BE2C (cell line): ENCODE results near the gene KANSL1.

Experiments
- DNase-seq: peaks from one replicate; pipeline ENCODE4 v3.0.0-alpha.2; 2020
- H3K27me3 ChIP-seq: fragments of 250-450 bp; sonication (Bioruptor Pico); 2 replicates; pipeline ENCODE4 v1.5.1; 2020; ENCODE audit warnings: mild to moderate bottlenecking
- H3K36me3 ChIP-seq: fragments of 250-450 bp; sonication (Bioruptor Pico); 2 replicates; pipeline ENCODE4 v1.5.1; 2020; ENCODE audit warnings: mild to moderate bottlenecking
- H3K4me1 ChIP-seq: fragments of 250-450 bp; sonication (Bioruptor Pico); 2 replicates; pipeline ENCODE4 v1.5.1; 2020
- H3K4me3 ChIP-seq: 2 replicates; pipeline ENCODE4 v1.5.1; 2011; ENCODE audit warnings: low read depth, low read length
- H3K9me3 ChIP-seq: fragments of 250-450 bp; sonication (Bioruptor Pico); 2 replicates; pipeline ENCODE4 v1.5.1; 2020
- TF ChIP-seq, protein P1 (sequence below): IDR thresholded peaks from 2 replicates; pipeline ENCODE4 v1.5.1; 2012; ENCODE audit warnings: mild to moderate bottlenecking, low read depth, low read length

KANSL1 gene

DNA sequence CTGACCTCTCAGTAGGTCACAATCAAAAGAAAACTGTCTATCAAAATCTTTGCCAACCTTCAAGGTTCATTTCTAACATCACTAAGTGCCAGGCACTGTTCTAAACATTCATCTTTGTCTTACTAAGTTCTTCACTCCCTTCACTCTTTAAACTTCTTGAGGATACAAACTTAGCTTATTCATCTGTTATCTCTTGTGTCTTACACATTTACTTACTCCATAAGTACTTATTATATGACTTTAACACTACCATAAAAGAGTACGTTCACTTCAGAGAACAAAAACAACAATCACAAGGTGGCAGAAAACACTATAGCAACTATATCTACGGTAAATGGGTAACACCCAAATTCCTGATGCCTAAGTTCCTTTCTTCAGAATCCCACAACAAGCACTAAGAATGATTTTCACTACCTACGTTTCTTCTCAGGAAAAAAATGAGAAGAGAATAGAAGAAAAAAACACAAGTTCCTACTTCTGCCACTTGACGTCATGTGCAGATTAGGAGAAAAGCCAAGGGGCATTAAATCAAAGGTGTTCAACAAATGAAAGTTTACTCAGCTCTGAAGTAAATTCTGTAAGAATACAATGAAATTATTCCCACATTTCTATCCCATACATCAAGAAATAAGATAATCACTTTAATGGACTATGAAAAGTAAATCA is 29.2 kb downstream of the KANSL1 start:
- DNase-seq, result no peak
- no peaks in the 10 kb centered on the region for H3K9me3 ChIP-seq
- TF ChIP-seq, protein P1, sequence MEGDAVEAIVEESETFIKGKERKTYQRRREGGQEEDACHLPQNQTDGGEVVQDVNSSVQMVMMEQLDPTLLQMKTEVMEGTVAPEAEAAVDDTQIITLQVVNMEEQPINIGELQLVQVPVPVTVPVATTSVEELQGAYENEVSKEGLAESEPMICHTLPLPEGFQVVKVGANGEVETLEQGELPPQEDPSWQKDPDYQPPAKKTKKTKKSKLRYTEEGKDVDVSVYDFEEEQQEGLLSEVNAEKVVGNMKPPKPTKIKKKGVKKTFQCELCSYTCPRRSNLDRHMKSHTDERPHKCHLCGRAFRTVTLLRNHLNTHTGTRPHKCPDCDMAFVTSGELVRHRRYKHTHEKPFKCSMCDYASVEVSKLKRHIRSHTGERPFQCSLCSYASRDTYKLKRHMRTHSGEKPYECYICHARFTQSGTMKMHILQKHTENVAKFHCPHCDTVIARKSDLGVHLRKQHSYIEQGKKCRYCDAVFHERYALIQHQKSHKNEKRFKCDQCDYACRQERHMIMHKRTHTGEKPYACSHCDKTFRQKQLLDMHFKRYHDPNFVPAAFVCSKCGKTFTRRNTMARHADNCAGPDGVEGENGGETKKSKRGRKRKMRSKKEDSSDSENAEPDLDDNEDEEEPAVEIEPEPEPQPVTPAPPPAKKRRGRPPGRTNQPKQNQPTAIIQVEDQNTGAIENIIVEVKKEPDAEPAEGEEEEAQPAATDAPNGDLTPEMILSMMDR, result no peak
- no peaks in the 10 kb centered on the region; the same call in 1 of the 2 replicates for H3K4me1 ChIP-seq
- H3K36me3 ChIP-seq, result peaks cover 27% of the 10 kb centered on the region
- no peak overlapping the region for H3K4me3 ChIP-seq
- no peaks in the 10 kb centered on the region for H3K27me3 ChIP-seq

DNA sequence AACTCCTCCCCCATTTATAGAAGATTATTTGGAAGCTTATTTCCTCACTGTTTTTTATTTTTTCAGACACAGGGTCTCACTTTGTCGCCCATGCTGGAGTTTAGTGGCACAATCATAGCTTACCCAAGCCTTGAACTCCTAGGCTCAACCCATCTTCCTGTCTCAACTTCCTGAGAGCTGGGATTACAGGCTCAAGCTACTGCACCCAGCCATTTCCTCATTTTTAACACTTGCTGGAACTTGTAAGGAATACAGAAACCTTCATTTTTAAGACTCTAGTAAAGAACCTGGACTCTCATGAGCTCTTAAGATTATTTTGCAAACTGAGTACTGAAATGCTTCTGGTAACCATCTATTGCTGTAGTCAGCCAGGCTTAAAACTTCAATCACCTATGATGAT is 29.9 kb downstream of the KANSL1 start:
- TF ChIP-seq, protein P1, result no peak
- no peak overlapping the region for H3K4me3 ChIP-seq
- H3K4me1 ChIP-seq, result no peaks in the 10 kb centered on the region; the same call in 1 of the 2 replicates
- no peaks in the 10 kb centered on the region for H3K9me3 ChIP-seq
- no peaks in the 10 kb centered on the region for H3K27me3 ChIP-seq
- H3K36me3 ChIP-seq, result peaks cover 19% of the 10 kb centered on the region
- DNase-seq, result no peak

DNA sequence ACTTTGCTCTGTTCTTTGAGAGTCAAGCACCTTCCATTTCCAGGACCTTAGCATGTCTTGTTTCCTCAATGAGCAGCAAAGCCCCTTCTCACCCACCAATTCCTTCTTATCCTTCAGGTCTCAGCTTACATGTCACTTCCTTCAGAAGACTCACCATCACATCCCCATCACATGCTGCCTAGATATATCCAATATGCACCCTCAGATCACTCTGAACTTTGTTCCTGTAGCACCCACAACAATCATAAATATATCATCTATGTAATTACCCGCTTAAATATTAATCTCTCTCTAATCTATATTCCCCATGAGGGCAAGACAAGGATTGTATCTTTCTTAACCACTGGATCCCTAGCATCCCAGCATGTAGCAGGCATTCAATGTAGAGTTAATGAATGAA is 30.4 kb downstream of the KANSL1 start:
- no peaks in the 10 kb centered on the region for H3K9me3 ChIP-seq
- H3K4me1 ChIP-seq, result no peaks in the 10 kb centered on the region; the same call in 1 of the 2 replicates
- peaks cover 18% of the 10 kb centered on the region; the same call in 1 of the 2 replicates for H3K36me3 ChIP-seq
- H3K27me3 ChIP-seq, result no peaks in the 10 kb centered on the region
- no peak overlapping the region for H3K4me3 ChIP-seq
- DNase-seq, result no peak
- TF ChIP-seq, protein P1, result no peak

DNA sequence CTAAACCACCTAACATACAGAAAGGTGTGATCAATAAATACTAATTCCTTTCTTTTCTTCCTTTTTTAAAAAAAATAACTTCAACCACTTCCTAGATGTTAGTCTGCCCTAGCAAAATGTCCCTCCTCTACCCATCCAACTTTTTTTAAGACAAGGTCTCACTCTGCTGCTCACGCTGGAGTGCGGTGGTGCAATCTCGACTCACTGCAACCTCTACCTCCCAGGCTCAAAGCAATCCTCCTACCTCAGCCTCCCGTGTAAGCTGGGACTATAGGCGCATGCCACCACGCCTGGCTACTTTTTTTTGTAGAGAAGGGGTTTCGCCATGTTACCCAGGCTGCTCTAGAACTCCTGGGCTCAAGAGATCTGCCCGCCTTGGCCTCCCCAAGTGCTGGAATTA is 33.1 kb downstream of the KANSL1 start:
- H3K36me3 ChIP-seq, result peaks cover 6% of the 10 kb centered on the region; the same call in 1 of the 2 replicates
- H3K4me1 ChIP-seq, result no peaks in the 10 kb centered on the region; the same call in 1 of the 2 replicates
- H3K9me3 ChIP-seq, result no peaks in the 10 kb centered on the region
- no peak overlapping the region for H3K4me3 ChIP-seq
- TF ChIP-seq, protein P1, result no peak
- DNase-seq, result no peak
- no peaks in the 10 kb centered on the region for H3K27me3 ChIP-seq

DNA sequence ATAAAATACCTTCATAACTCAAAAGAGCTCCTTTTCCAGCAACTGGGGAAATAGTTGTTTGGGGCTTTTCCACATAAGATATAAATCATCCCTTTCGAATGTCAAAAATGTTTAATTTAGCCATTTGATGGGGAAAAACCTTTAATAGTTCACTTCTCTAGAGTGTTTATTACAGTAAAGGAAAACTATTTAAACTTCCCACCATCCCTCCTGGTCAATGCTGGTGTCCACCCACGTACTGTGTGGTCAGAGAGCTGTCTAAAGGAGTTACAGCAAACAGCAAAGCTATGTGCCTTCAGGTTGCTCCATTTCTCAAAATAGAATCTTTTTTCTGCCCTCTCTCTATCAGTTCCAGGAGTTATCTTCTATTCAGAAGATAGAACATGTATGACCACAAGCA is 33.5 kb downstream of the KANSL1 start:
- no peak overlapping the region for H3K4me3 ChIP-seq
- no peaks in the 10 kb centered on the region for H3K9me3 ChIP-seq
- H3K4me1 ChIP-seq, result no peaks in the 10 kb centered on the region; the same call in 1 of the 2 replicates
- DNase-seq, result no peak
- TF ChIP-seq, protein P1, result no peak
- peaks cover 5% of the 10 kb centered on the region; the same call in 1 of the 2 replicates for H3K36me3 ChIP-seq
- no peaks in the 10 kb centered on the region for H3K27me3 ChIP-seq

DNA sequence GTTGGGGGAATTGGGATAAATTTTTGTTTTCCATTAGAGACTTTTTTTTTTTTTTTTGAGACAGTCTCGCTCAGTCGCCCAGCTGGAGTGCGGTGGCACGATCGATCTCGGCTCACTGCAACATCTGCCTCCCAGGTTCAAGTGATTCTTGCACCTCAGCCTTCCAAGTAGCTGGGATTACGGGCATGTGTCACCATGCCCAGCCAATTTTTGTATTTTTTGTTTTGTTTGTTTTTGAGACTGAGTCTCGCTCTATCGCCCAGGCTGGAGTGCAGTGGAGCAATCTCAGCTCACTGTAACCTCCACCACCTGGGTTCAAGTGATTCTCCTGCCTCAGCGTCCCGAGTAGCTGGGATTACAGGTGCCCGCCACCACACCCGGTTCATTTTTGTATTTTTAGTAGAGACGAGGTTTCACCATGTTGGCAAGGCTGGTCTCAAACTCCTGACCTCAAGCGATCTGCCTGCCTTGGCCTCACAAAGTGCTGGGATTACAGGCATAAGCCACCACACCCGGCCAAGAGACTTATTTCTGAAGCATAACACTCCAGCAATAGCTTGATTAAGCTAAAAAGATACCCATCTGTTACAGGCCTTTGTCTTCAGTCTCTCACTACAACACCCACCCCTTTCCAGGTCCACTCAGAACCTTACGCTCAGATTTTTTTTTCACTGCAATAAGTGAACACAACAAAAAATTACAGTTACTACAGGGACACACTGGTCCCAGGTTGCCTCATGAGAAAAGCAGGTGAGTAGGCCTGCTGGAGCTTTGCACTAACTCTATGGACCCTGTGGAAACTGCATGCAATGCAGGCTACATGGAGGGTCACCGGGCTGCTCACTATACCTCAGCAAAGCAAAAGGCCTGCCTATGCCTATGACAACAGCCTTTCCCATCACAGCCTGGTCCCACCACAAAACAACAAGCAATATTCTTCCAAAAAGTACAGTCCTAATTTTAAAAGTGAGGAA is 34.6 kb downstream of the KANSL1 start:
- DNase-seq, result no peak
- TF ChIP-seq, protein P1, result no peak
- peaks cover 1% of the 10 kb centered on the region for H3K4me1 ChIP-seq

More for the DNA sequence above, 34.6 kb downstream of the KANSL1 start:
- Histone ChIP-seq H3K4me3 (no peak overlapping the region), H3K27me3 (no peaks in the 10 kb centered on the region), H3K36me3 (no peaks in the 10 kb centered on the region; the same call in 1 of the 2 replicates), H3K9me3 (no peaks in the 10 kb centered on the region)
